Caki2 (cell line): Measurements from ENCODE around the gene ADAMTSL2. TPM values are rescaled to one million over a fixed set of nuclear protein-coding genes. Genes with fewer than 3 reads are reported as not detected.

ENCODE experiments used
- DNase-seq: peaks from one replicate; pipeline ENCODE4 v3.0.0-alpha.2; 2015; ENCODE audit warnings: low read depth
- in situ Hi-C: cut with HindIII; loops from 2 replicates; pipeline ENCODE4 v1.10.0; 2016; ENCODE audit warnings: low sequenced_read_pairs, low pct_unique_long_range_greater_than_20kb, mixed read lengths
- total RNA-seq: library from RNA; depleted of rRNA; stranded (reverse); fragments of >200 nt; shearing (Covaris generic); gene quantifications from 2 replicates; pipeline ENCODE4 v1.2.3, GENCODE V29; 2014; ENCODE audit warnings: low replicate concordance

The ADAMTSL2 gene
- total RNA-seq, 1 experiment from 2014 or later, result not detected

- in situ Hi-C loops, result no loop called here
- DNase-seq, result no peak
Observed at GRCh38 chr9:133589454-133590227, 55.1 kb downstream of the ADAMTSL2 start.

- no peak for DNase-seq
- in situ Hi-C loops, result no loop called here
Observed at GRCh38 chr9:133590231-133590855, 55.8 kb downstream of the ADAMTSL2 start.

- in situ Hi-C loops, result no loop called here
- DNase-seq, result no peak
Observed at GRCh38 chr9:133591116-133591910, 56.8 kb downstream of the ADAMTSL2 start.

- in situ Hi-C loops, result no loop called here
- DNase-seq, result no peak
Observed at GRCh38 chr9:133591985-133592384, 57.5 kb downstream of the ADAMTSL2 start.

GRCh38 chr9:133592731-133593409 lies 58.4 kb downstream of the ADAMTSL2 start:
- in situ Hi-C loops, result no loop called here
- no peak for DNase-seq

- in situ Hi-C loops, result no loop called here
- DNase-seq, result no peak
Observed at GRCh38 chr9:133593587-133594253, 59.2 kb downstream of the ADAMTSL2 start.

GRCh38 chr9:133594310-133594709 lies 59.8 kb downstream of the ADAMTSL2 start:
- no peak for DNase-seq
- in situ Hi-C loops, result no loop called here

- in situ Hi-C loops, result no loop called here
- no peak for DNase-seq
Observed at GRCh38 chr9:133595910-133596309, 61.4 kb downstream of the ADAMTSL2 start.

GRCh38 chr9:133597316-133597957 lies 62.9 kb downstream of the ADAMTSL2 start:
- in situ Hi-C loops, result no loop called here
- peak; percentile 21 for DNase-seq

- DNase-seq, result no peak
- in situ Hi-C loops, result no loop called here
Observed at GRCh38 chr9:133598978-133599377, 64.5 kb downstream of the ADAMTSL2 start.

GRCh38 chr9:133599470-133600173 lies 65.1 kb downstream of the ADAMTSL2 start:
- in situ Hi-C loops, result no loop called here

GRCh38 chr9:133600739-133601138 lies 66.2 kb downstream of the ADAMTSL2 start:
- no peak for DNase-seq
- in situ Hi-C loops, result no loop called here

More at GRCh38 chr9:133599470-133600173, 65.1 kb downstream of the ADAMTSL2 start:
- no peak for DNase-seq

GRCh38 chr9:133601746-133602145 lies 67.2 kb downstream of the ADAMTSL2 start:
- in situ Hi-C loops, result no loop called here
- DNase-seq, result no peak

- DNase-seq, result no peak
- in situ Hi-C loops, result no loop called here
Observed at GRCh38 chr9:133602277-133602676, 67.8 kb downstream of the ADAMTSL2 start.

- no peak for DNase-seq
- in situ Hi-C loops, result no loop called here
Observed at GRCh38 chr9:133603135-133603927, 68.8 kb downstream of the ADAMTSL2 start.

- in situ Hi-C loops, result no loop called here
- DNase-seq, result no peak
Observed at GRCh38 chr9:133604214-133604613, 69.7 kb downstream of the ADAMTSL2 start.
